HepG2 (cell line): ENCODE results near the gene MCM3AP. TPM values are rescaled to one million over a fixed set of nuclear protein-coding genes. Genes with fewer than 3 reads are reported as not detected.

Source experiments
- ATAC-seq: fragments of 200-7000 bp; cut with Tn5 transposase; 3 replicates; pipeline ENCODE4 v1.9.1; 2020; ENCODE audit warnings: mild to moderate bottlenecking, moderate library complexity
- BruUV-seq: library from RNA; stranded (reverse); fragments of 400-500 nt; replicated peaks from 2 replicates; lab custom pipeline; 2021; lab: Mats Ljungman, UMichigan
- CTCF ChIA-PET: fragments of 300-600 bp; formaldehyde crosslinking; extraction: SDS; loops from one replicate; lab custom pipeline; 2021; ENCODE audit warnings: low total read pairs, inconsistent platforms, low intra/inter-chr PET ratio; lab: Yijun Ruan, JAX
- POLR2A ChIA-PET: fragments of 350-600 bp; sonication (Branson Sonifier 250); formaldehyde crosslinking; loops from one replicate; lab custom pipeline; 2020; ENCODE audit warnings: antibody characterized with exemption, inconsistent platforms; lab: Yijun Ruan, JAX
- DNase-seq: peaks from one replicate; pipeline ENCODE4 v3.0.0-alpha.2; 2015; ENCODE audit warnings: low spot score
- FAIRE-seq: peaks from 3 replicates; lab custom pipeline; 2011; peaks lifted over from hg19 to GRCh38; lab: Jason Lieb, UNC
- H2AFZ ChIP-seq: one replicate; pipeline ENCODE4 v1.6.1; 2011; ENCODE audit warnings: low read length, inconsistent platforms
- H3K27ac ChIP-seq: fragments of 300-600 bp; 3 replicates; pipeline ENCODE4 v1.8.0; 2011; ENCODE audit warnings: mixed run types, mild to moderate bottlenecking, mixed read lengths, low read length, inconsistent platforms; ENCODE audit not compliant: insufficient read depth; ENCODE audit errors: extremely low read length
- H3K27me3 ChIP-seq, 2 experiments: fragments of 200-600 bp in 1 of 2; 2 replicates in 1 of 2; 3 replicates in 1 of 2; pipeline versions ENCODE4 v1.6.0 to v1.8.0; 2011; ENCODE audit warnings: low read length in 2 of 2, mild to moderate bottlenecking in 2 of 2, moderate library complexity in 2 of 2, inconsistent platforms in 1 of 2; ENCODE audit not compliant: insufficient read depth in 2 of 2, control insufficient read depth in 1 of 2
- H3K36me3 ChIP-seq, 2 experiments: fragments of 200-600 bp in 1 of 2; replicated peaks in 1 of 2; 2 replicates in 1 of 2; 3 replicates in 1 of 2; pipeline versions ENCODE4 v1.5.1 to v1.8.0; 2011; ENCODE audit warnings: low read length in 2 of 2, inconsistent platforms in 1 of 2; ENCODE audit not compliant: insufficient read depth in 2 of 2, control insufficient read depth in 1 of 2
- H3K4me1 ChIP-seq: 2 replicates; pipeline ENCODE4 v1.5.1; 2012; ENCODE audit warnings: low read length, inconsistent platforms; ENCODE audit not compliant: insufficient read depth
- H3K4me2 ChIP-seq: 2 replicates; pipeline ENCODE4 v1.6.0; 2011; ENCODE audit warnings: low read depth, low read length, inconsistent platforms
- H3K4me3 ChIP-seq, 3 experiments: fragments of 200-600 bp in 1 of 3; sonication (generic), shearing (Covaris generic) in 1 of 3; replicated peaks in 1 of 3; 2 replicates each; pipeline ENCODE4 v1.5.1; 2011 to 2016; ENCODE audit warnings: low read length in 3 of 3, inconsistent platforms in 2 of 3, low read depth in 2 of 3, mild to moderate bottlenecking in 2 of 3, control low read depth in 1 of 3, mixed read lengths in 1 of 3; ENCODE audit not compliant: insufficient read depth in 1 of 3
- H3K79me2 ChIP-seq: one replicate; pipeline ENCODE4 v1.6.1; 2011; ENCODE audit warnings: low read length, inconsistent platforms; ENCODE audit not compliant: insufficient read depth
- H3K9ac ChIP-seq: 2 replicates; pipeline ENCODE4 v1.6.0; 2011; ENCODE audit warnings: mild to moderate bottlenecking, low read depth, low read length, inconsistent platforms; ENCODE audit not compliant: insufficient read depth
- H3K9me3 ChIP-seq: 2 replicates; pipeline ENCODE4 v1.5.1; 2012; ENCODE audit warnings: mild to moderate bottlenecking, low read length
- H4K20me1 ChIP-seq: 2 replicates; pipeline ENCODE4 v1.6.0; 2011; ENCODE audit warnings: inconsistent platforms, mild to moderate bottlenecking, low read length, moderate library complexity; ENCODE audit not compliant: insufficient read depth
- ELK4 ChIP-seq: sonication (generic); formaldehyde crosslinking; IDR thresholded peaks from 2 replicates; pipeline ENCODE4 v1.9.0; 2021; ENCODE audit warnings: missing genetic modification reagents, borderline replicate concordance
- SMARCE1 ChIP-seq: fragments of 450-650 bp; IDR thresholded peaks from 2 replicates; pipeline ENCODE4 v1.6.1; 2017; ENCODE audit warnings: borderline replicate concordance
- YEATS4 ChIP-seq: sonication (generic); formaldehyde crosslinking; IDR thresholded peaks from 2 replicates; pipeline ENCODE4 v1.4.0; 2020; ENCODE audit warnings: missing genetic modification reagents, borderline replicate concordance
- ZFX ChIP-seq: sonication (generic); formaldehyde crosslinking; IDR thresholded peaks from 2 replicates; pipeline ENCODE4 v1.4.0; 2020; ENCODE audit warnings: mild to moderate bottlenecking, low read depth, missing genetic modification reagents, moderate library complexity
- WGBS: methylation state at CpG from one replicate; pipeline ENCODE4 v1.1.6; 2017; ENCODE audit warnings: low lambda C conversion rate; 5-methylcytosine and 5-hydroxymethylcytosine counted together
- in situ Hi-C: cut with HindIII; loops from 2 replicates; pipeline ENCODE4 v1.10.0; 2017; ENCODE audit warnings: low pct_unique_long_range_greater_than_20kb; ENCODE audit not compliant: extremely low pct_ligation_motif_present
- intact Hi-C: fragments of 100-400 bp; cut with micrococcal nuclease; formaldehyde crosslinking; loops from one replicate; pipeline ENCODE4 v1.10.0; 2022; ENCODE audit not compliant: unreplicated experiment
- polyA plus RNA-seq, 8 experiments: library from polyadenylated mRNA; depleted of rRNA in 3 of 8; stranded (reverse) in 7 of 8; unstranded in 1 of 8; fragments of >200 nt; fragmentation: Illumina TruSeq in 4 of 8; extraction: Trizol in 4 of 8; gene quantifications; 2 replicates each; pipeline versions ENCODE4 v1.2.1 to v1.2.3, GENCODE V29; 2011 to 2016; ENCODE audit warnings: low read depth in 4 of 8, missing spikeins in 1 of 8, mixed read lengths in 1 of 8; ENCODE audit not compliant: insufficient read depth in 1 of 8
- total RNA-seq, 5 experiments: library from RNA; depleted of rRNA; stranded (reverse); fragments of >200 nt; fragmentation: Illumina TruSeq; extraction: Trizol; gene quantifications; 2 replicates each; pipeline ENCODE4 v1.2.3, GENCODE V29; 2016; ENCODE audit warnings: low read depth in 1 of 5
- TF ChIP-seq, protein P1 (sequence below): sonication (generic); formaldehyde crosslinking; IDR thresholded peaks from 2 replicates; pipeline ENCODE4 v1.4.0; 2020; ENCODE audit warnings: mild to moderate bottlenecking, missing genetic modification reagents
- TF ChIP-seq, protein P2 (sequence below): sonication (generic); formaldehyde crosslinking; IDR thresholded peaks from 2 replicates; pipeline ENCODE4 v1.4.0; 2020; ENCODE audit warnings: mild to moderate bottlenecking, missing genetic modification reagents
- TF ChIP-seq, protein P3 (sequence below): sonication (generic); formaldehyde crosslinking; conservative IDR thresholded peaks from 2 replicates; pipeline ENCODE4 v1.4.0; 2020; ENCODE audit warnings: mild to moderate bottlenecking, missing genetic modification reagents, moderate library complexity

The MCM3AP gene
- total and polyA plus RNA-seq, 2 of the 13 experiments (the other 11 are each of a cell fraction or from before 2014, with no cell fraction given), result 27.0 to 54.7 TPM

GRCh38 chr21:46208761-46209721 is 76.4 kb downstream of the MCM3AP start:
- ATAC-seq, result no peak
- H3K79me2 ChIP-seq, result no peaks in the 10 kb centered on the region
- no peaks in the 10 kb centered on the region for H4K20me1 ChIP-seq
- 97% methylated on average over 12 of the region's 23 CpGs for WGBS
- no TSS peak for BruUV-seq
- H3K36me3 ChIP-seq, result peaks cover 25 to 83% of the 10 kb centered on the region in 2 experiments
- ChIA-PET CTCF (no interaction called here), POLR2A (no interaction called here)
- no peak overlapping the region for H3K4me3 ChIP-seq
- no peak overlapping the region for H3K27ac ChIP-seq
- H3K27me3 ChIP-seq, result no peaks in the 10 kb centered on the region
- FAIRE-seq, result no peak
- DNase-seq, result no peak
- H3K9ac ChIP-seq, result no peak overlapping the region
- in situ Hi-C loops, result no loop called here
- intact Hi-C loops, result no loop called here
- no peak overlapping the region for H2AFZ ChIP-seq
- no peak overlapping the region for H3K4me2 ChIP-seq
- H3K4me1 ChIP-seq, result no peaks in the 10 kb centered on the region
- H3K9me3 ChIP-seq, result no peaks in the 10 kb centered on the region
- TF ChIP-seq, protein P1, sequence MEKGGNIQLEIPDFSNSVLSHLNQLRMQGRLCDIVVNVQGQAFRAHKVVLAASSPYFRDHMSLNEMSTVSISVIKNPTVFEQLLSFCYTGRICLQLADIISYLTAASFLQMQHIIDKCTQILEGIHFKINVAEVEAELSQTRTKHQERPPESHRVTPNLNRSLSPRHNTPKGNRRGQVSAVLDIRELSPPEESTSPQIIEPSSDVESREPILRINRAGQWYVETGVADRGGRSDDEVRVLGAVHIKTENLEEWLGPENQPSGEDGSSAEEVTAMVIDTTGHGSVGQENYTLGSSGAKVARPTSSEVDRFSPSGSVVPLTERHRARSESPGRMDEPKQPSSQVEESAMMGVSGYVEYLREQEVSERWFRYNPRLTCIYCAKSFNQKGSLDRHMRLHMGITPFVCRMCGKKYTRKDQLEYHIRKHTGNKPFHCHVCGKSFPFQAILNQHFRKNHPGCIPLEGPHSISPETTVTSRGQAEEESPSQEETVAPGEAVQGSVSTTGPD, result no peak
- TF ChIP-seq SMARCE1, result no peak
- TF ChIP-seq YEATS4 (CRISPR knock-in tag), result no peak
- no peak for TF ChIP-seq ELK4 (CRISPR knock-in tag)
- TF ChIP-seq, protein P2, sequence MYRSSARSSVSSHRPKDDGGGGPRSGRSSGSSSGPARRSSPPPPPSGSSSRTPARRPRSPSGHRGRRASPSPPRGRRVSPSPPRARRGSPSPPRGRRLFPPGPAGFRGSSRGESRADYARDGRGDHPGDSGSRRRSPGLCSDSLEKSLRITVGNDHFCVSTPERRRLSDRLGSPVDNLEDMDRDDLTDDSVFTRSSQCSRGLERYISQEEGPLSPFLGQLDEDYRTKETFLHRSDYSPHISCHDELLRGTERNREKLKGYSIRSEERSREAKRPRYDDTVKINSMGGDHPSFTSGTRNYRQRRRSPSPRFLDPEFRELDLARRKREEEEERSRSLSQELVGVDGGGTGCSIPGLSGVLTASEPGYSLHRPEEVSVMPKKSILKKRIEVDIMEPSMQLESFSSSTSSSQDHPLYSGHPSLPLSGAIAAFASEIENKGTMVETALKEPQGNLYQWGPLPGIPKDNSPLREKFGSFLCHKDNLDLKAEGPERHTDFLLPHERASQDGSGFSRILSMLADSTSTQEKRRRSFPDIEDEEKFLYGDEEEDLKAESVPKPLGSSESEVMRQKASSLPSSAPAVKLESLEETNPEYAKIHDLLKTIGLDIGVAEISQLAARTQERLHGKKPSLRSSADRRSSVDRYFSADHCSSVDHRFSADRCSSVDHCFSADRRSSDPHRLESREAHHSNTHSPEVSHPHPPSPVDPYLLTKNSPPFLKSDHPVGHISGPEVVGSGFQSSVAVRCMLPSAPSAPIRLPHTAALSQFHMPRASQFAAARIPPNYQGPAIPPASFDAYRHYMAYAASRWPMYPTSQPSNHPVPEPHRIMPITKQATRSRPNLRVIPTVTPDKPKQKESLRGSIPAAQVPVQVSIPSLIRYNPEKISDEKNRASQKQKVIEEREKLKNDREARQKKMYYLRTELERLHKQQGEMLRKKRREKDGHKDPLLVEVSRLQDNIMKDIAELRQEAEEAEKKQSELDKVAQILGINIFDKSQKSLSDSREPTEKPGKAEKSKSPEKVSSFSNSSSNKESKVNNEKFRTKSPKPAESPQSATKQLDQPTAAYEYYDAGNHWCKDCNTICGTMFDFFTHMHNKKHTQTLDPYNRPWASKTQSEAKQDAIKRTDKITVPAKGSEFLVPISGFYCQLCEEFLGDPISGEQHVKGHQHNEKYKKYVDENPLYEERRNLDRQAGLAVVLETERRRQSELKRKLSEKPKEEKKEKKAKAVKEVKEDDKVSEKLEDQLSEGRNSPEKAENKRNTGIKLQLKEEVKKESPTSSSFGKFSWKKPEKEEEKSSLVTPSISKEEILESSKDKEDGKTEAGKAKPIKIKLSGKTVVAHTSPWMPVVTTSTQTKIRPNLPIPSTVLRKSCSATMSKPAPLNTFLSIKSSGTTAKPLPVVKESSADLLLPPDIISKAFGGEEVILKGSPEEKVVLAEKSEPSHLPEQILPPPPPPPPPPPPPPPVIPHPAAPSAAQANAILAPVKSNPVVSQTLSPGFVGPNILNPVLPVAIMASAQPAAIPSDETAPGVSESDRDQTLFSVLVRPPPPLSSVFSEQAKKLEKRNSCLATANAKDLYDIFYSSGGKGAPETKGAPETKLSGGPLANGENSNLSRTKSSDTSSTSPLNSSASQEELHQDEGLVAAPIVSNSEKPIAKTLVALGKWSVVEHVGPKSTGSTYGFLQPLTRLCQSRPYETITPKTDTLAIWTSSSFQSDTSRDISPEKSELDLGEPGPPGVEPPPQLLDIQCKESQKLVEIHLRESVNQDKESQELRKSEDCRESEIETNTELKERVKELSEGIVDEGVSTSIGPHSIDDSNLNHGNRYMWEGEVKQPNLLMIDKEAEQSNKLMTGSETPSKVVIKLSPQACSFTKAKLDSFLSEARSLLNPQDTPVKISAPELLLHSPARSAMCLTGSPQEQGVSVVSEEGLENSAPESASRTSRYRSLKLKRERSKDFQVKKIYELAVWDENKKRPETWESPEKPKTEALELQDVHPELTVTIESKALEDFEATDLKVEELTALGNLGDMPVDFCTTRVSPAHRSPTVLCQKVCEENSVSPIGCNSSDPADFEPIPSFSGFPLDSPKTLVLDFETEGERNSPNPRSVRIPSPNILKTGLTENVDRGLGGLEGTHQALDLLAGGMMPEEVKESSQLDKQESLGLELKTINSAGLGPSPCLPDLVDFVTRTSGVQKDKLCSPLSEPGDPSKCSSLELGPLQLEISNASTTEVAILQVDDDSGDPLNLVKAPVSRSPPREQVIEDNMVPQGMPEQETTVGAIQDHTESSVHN, result no peak
- TF ChIP-seq, protein P3, sequence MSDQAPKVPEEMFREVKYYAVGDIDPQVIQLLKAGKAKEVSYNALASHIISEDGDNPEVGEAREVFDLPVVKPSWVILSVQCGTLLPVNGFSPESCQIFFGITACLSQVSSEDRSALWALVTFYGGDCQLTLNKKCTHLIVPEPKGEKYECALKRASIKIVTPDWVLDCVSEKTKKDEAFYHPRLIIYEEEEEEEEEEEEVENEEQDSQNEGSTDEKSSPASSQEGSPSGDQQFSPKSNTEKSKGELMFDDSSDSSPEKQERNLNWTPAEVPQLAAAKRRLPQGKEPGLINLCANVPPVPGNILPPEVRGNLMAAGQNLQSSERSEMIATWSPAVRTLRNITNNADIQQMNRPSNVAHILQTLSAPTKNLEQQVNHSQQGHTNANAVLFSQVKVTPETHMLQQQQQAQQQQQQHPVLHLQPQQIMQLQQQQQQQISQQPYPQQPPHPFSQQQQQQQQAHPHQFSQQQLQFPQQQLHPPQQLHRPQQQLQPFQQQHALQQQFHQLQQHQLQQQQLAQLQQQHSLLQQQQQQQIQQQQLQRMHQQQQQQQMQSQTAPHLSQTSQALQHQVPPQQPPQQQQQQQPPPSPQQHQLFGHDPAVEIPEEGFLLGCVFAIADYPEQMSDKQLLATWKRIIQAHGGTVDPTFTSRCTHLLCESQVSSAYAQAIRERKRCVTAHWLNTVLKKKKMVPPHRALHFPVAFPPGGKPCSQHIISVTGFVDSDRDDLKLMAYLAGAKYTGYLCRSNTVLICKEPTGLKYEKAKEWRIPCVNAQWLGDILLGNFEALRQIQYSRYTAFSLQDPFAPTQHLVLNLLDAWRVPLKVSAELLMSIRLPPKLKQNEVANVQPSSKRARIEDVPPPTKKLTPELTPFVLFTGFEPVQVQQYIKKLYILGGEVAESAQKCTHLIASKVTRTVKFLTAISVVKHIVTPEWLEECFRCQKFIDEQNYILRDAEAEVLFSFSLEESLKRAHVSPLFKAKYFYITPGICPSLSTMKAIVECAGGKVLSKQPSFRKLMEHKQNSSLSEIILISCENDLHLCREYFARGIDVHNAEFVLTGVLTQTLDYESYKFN (CRISPR knock-in tag), result no peak
- no peak for TF ChIP-seq ZFX (CRISPR knock-in tag)
